Measurements from ENCODE around the gene KCNA1.

KCNA1 gene

DNA sequence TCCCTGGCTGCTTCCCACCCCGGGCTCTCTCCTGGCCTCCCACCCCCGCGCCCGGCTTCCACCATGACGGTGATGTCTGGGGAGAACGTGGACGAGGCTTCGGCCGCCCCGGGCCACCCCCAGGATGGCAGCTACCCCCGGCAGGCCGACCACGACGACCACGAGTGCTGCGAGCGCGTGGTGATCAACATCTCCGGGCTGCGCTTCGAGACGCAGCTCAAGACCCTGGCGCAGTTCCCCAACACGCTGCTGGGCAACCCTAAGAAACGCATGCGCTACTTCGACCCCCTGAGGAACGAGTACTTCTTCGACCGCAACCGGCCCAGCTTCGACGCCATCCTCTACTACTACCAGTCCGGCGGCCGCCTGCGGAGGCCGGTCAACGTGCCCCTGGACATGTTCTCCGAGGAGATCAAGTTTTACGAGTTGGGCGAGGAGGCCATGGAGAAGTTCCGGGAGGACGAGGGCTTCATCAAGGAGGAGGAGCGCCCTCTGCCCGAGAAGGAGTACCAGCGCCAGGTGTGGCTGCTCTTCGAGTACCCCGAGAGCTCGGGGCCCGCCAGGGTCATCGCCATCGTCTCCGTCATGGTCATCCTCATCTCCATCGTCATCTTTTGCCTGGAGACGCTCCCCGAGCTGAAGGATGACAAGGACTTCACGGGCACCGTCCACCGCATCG, 1.8 kb downstream of the KCNA1 start:
- DNase-seq, result peak in 1 of 2 experiments; percentile 63

GRCh38 chr12:4914720-4915119, 5.0 kb downstream of the KCNA1 start:
- DNase-seq, result no peak

DNA sequence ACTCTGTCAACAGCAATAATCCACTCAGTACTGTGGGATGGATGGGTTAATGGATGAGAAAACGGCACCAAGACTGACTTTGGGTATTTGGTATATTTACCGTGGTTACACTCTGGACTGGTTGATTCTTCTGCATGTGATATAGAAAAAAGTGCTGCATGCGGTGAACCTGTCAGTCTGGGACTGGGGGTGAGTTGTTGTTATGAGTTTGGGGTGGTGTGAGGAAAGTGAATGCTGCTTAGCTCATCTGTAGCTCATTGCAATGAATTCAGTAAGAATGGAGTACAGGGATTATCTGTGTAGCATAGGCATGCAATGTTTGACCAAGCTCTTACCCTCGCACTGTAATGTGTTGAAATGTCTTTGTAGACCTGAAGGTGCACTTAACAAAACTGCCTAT, 6.0 kb downstream of the KCNA1 start:
- no peak for DNase-seq

DNA sequence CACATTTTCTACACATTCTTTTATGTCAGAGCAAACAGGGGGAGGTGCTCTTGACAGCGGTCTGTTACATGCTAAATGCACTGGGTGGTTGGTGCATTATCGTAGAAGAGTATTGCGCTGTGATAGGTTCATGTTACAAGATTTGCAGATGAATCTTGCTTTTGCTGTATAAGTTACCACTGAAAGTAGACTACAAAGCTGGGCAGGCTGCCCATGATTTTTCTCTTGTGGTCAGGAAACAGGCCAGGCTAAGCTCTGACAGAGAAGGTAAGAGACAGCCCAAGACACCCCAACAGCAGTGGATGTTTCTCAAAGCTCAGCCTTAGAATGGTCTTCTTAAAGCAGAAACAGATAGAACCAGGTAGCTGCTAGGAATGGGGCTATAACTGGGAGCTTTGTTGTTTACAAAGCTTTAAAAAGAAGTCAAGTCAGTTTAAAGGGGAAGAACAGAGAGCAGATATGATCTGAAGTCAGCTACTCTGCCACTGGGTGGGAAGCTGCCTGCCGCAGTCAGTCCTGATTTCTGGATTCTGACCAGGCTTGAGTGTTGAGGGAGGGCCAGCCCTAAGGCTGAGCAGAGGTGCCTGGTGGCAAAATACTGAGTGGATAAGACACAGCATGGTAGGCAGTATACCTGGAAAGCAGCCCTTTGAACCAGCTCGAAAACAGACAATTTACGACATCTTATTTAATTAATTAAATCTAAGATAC, 9.4 kb downstream of the KCNA1 start:
- peak in 1 of 2 experiments; percentile 32 for DNase-seq

DNA sequence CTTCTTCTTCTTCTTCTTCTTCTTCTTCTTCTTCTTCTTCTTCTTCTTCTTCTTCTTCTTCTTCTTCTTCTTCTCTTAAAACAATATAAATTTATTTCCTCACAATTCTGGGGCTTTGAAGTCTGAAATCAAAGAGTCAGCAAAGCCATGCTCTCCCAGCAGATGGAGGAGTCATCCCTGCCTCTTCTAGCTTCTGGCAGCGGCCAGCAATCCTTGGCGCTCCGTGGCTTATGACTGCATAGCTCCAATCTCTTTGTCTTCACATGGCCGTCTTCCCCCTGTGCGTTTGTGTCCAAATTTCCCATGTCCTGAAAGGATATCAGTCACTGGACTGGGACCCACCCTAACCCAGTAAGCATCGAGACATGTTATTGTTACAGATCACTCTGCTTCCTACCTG, 22.9 kb downstream of the KCNA1 start:
- peak; percentile 80 to 84 for DNase-seq

- DNase-seq, result peak; percentile 40 to 54
Measured at GRCh38 chr12:4933411-4933810, 23.7 kb downstream of the KCNA1 start.

DNA sequence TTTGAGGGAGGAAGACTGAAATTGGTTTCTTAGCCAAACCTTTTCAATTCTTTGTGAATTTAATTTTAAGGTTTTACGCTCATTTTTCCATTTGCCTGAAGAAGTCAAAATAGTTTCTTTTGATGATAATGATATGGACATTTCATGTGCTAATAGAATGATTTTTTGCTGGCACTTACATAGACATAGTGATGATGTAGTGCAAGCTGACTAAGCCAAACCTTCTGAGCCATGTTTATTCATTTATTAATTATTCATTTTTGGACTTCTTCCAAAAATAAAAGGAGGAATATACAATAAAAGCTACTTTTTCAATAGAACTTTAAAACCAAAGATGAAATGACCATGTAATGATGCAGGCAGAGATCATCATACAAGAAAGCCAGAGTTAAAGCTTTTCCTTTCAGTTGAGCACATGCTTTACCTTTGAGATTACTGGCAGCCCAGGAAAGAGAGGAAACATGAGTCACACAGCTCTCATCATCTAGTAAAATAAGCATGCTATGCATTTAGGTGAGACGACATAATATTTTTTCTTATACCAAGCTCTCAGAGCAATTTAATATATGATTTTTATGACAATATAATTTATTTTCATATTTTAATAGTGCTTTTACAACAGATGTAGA, 24.8 kb downstream of the KCNA1 start:
- DNase-seq, result peak; percentile 59 to 66

DNA sequence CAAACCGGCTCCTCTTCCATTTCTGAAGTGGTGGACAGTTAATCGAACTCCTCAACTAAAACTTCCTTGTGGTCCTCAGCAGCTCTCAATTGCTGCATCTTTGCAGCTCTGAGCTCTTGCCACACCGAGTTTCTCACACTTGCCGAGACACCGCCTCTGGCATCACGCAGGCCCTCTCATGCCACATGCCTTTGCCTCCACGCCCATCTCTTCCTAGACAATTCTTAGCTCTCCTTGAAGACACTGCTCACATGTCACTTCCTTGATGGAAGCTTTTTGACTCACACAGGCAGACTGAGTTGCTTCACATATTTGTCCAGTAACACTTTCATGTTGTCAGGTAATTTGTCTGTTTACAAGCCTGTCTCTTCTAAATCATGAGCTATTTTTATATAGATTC, 29.2 kb downstream of the KCNA1 start:
- DNase-seq, result no peak

GRCh38 chr12:4939418-4940023, 29.8 kb downstream of the KCNA1 start:
- DNase-seq, result no peak

- DNase-seq, result no peak
Measured at GRCh38 chr12:4943067-4943937, 33.6 kb downstream of the KCNA1 start.

DNA sequence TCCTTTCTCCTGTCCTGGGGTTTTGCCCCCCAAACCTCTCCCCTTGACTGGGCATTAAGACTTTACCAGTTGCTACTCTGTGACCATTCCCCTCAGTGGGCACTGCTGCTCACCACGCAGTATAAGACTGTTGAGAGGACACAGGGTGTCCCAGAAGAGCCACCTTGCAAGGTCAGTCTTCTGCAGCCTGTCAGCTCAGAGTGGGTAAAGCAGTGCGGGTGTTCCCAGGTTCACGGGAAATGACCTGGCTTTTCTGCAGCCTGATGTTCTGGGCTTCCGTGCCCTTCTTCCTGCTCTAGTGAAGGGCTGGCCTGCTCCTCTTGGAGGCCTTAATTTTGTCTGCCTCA, 34.2 kb downstream of the KCNA1 start:
- DNase-seq, result no peak

- no peak for DNase-seq
Measured at GRCh38 chr12:4947253-4947652, 37.5 kb downstream of the KCNA1 start.

GRCh38 chr12:4951083-4951482, 41.4 kb downstream of the KCNA1 start:
- no peak for DNase-seq

GRCh38 chr12:4951601-4952000, 41.9 kb downstream of the KCNA1 start:
- DNase-seq, result no peak

DNA sequence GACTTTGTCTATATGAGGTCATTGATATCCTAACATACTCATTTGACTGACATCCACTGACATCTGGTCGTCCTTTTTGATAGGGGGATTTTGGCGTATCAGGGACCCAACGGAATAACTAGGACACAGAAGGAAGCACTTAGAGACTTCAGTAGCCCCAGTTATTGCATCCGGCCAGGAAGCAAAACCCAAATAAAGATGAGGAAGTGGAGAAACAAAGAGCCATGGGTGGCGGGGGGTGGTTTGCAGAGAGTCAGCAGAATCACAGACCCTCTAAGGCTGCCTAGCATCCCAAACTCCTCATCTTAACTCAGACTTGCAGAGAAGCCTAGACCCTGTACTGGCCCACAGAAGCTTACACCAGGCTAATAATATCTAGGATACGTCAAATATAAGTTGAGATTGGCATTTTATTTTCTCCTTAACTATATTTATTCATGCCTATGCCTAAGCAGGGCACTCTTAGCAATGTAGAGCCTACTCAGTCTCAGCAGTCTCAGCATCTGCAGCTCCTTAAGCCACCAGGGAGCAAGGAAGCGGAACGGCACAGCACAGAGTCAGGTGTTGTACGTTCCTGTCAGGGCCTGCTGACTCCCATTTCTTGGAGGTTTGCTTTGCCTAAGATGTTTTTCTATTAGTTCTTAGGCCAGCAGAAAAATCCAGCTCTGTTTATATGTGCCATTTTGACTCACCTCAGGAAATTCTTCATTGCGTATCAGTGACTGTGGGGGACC, 45.1 kb downstream of the KCNA1 start:
- DNase-seq, result no peak

GRCh38 chr12:4956054-4956453, 46.3 kb downstream of the KCNA1 start:
- no peak for DNase-seq

DNA sequence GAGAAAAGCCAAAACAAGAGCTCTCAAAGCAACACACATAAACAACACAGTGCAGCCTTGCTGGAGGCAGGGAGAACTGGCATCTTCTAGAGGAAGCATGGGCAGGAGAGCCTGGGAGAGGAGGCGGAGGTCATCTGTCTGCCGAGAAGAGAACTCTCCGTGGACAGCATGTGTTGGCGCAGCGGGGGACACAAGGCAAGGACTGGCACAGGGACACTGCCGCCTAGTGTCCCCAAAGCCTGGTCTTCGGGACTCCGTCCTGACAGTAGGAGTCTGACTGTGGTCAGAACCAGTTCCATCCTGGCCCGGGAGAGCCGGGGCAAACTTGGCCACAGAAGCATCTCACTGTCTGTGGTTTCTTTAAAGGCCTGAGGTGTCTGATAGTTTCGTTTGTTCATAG, 47.3 kb downstream of the KCNA1 start:
- DNase-seq, result no peak

- peak; percentile 63 to 78 for DNase-seq
Measured at GRCh38 chr12:4957761-4958160, 48.1 kb downstream of the KCNA1 start.

DNA sequence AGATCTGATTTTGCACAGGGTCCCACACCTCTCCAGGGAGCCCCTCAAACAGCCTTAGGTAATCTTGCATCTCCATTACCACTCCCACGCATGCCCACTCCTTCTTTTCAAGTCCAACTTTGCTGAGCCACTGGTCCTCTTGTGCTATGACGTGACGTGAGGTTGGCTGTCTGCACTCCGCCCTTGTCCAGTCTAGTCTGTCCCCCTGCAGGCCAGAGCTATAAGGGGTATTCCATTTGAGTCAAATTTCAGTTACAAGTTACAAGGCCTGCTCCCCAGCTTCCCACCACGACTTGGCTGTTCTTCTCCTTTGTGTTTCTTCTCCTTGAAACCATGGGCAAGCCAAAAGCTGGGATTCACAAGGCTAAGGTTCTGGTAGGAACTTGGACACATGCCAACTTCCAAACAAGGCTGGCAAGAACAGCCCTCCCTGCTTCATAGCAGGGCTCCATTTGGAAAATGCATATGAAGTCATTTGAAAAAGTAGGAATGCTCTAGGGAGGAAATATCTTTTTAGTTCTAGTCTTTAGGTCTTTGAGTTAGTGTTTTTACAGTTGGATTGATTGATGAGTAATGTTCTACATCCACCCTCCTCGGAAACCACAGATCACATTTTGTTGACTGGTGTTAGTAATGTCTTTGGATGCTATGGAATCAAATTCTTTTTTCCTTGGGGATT, 49.1 kb downstream of the KCNA1 start:
- peak; percentile 75 to 90 for DNase-seq

DNA sequence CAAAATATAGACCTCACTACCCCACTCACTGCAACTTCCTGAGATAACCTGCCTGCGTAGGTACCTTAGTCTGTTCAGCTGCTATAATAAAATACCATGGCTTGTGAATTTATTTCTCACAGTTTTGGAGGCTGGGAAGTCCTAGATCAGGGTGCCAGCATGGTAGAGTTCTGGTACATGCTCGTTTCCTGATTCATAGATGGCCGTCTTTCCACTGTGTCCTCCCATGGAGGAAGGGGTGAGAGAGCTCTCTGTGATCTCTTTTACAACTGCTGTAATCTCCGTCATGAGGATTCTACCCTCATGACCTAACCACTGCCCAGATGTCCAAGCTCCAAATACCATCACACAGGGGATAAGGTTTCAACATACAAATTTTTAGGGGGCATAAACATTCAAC, 49.7 kb downstream of the KCNA1 start:
- no peak for DNase-seq

GRCh38 chr12:4960030-4960429, 50.3 kb downstream of the KCNA1 start:
- peak; percentile 69 to 92 for DNase-seq

DNA sequence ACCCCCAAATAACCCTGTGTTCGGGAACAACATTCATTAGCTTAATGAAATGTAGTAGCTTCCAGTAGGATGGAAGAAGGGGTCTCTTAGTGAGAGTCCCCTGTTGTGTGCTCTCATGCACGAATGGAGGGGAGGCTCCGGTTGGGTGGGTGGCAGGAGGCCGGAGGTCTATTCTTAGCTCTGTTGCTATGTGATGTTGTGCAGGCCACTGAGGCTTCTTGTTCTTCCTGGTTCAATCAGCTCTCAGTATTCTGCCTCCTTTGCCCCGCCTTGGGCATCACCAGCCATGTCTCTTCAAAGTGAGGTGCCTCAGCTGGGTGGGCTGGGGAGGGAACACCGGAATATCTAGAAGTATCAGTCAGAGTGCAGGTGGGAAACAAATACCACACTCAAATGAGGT, 50.8 kb downstream of the KCNA1 start:
- no peak for DNase-seq

Data from NCI-H446 (cell line).